Stimulated activated CD4-positive, alpha-beta T cell treated with anti-CD3 and anti-CD28 coated beads, Interleukin-1b, Interleukin-23, amount 100 ng/mL, for 4 hours (primary cell): ENCODE data around the gene ECEL1.
"Not testable (repeated sequence)": the region's sequence is repeated elsewhere in the genome, so short reads cannot be mapped to it uniquely, and the experiment has no call there.

Source experiments
- DNase-seq, 2 donors: peaks; one replicate each; pipeline ENCODE4 v3.0.0-alpha.2; 2020; ENCODE audit warnings: low read depth in 2 of 2

Gene ECEL1, protein sequence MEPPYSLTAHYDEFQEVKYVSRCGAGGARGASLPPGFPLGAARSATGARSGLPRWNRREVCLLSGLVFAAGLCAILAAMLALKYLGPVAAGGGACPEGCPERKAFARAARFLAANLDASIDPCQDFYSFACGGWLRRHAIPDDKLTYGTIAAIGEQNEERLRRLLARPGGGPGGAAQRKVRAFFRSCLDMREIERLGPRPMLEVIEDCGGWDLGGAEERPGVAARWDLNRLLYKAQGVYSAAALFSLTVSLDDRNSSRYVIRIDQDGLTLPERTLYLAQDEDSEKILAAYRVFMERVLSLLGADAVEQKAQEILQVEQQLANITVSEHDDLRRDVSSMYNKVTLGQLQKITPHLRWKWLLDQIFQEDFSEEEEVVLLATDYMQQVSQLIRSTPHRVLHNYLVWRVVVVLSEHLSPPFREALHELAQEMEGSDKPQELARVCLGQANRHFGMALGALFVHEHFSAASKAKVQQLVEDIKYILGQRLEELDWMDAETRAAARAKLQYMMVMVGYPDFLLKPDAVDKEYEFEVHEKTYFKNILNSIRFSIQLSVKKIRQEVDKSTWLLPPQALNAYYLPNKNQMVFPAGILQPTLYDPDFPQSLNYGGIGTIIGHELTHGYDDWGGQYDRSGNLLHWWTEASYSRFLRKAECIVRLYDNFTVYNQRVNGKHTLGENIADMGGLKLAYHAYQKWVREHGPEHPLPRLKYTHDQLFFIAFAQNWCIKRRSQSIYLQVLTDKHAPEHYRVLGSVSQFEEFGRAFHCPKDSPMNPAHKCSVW

DNA sequence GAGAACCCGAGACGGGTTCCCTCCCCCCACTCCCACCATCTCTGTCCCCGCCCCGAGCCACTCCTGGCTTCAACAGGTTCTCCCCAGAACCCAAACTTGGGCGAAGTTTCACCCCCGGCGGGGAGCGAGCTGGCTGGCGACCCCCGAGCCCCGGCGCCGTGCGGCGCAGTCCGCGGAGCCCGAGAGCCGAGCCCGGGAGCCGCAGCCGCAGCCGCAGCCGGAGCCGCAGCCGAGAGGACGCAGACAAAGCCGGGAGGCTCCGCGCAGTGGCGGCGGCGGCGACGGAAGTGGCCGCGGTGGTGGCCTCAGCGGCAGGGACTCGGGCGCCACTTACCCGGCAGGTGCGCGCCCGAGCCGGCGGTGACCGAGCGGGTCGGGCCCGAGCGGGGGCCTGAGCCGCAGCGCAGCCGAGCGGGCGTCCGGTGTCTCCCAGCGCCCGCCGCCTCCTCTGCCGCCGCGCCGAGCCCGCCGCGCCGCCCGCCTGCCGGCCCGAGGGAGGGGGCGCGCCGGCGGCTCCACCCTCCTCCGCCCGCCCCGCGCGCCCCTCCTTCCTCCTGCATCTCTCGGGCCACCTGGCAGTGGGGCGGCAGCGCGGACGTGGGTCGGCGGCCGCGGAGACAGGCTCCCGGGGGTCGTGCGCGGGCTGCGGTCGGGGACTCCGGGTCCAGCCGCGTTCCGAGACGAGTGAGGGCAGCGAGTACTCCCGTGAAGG is at the start of gene ECEL1:
ECEL1 (minus strand) TSS at position 450 of the 712 bp plus-strand sequence. CDS start 1,181 bp downstream, outside the sequence.
- DNase-seq: no peak

DNA sequence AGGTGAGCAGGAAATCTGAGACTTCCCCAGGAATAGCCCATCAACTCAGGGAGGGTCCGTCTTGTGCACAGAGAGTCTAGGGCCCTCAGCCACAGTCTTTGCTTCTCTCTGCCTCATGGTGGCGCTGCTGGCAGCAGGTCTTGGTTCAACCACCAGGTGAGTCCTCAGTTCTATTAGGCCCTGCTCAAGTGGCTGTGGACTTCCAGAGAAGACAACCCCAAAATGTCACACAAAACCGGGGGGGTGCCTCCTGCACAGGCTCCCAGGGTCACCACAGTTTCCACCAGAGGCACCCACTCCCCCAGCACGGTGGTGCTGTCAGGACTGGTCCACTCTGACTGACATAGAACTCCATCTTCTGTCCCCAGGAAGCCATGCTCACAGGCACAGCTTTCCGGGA is 49.4 kb upstream of the ECEL1 start:
- no peak for DNase-seq

DNA sequence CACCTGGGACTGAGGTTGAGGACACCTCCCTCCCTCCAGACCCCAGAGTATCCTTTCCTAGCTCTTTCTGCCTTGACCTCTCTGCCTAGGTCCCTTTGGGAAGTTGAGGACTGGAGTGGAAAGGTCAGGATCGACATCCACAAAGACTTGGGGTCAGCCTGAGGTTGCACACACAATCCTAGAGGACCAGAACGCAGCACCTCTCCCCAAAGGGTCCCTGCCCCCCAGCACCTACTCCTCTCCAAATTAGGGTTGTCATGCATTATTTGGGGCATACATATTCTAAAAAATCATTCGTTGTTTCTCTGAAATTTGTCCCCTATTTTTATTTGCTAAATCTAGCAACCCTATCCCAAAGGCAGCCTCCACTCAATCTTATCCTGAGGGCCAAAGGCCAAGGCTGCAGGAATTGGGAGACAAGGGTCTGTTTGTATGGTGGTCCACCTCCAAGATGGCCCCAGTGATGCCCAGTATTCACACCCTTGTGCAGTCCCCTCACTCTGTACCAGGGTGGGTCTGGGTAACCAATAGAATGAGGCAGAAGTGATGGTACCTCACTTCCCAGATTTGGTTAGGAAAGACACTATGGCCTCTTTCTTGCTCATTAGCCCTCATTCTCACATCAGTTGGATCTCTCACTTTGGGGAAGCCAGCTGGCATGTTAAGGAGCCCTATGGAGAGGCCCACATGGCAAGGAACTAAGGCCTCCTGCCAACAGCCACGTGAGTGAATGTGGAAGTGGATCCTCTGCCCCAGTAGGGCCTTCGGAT is 48.3 kb upstream of the ECEL1 start:
- DNase-seq: no peak

DNA sequence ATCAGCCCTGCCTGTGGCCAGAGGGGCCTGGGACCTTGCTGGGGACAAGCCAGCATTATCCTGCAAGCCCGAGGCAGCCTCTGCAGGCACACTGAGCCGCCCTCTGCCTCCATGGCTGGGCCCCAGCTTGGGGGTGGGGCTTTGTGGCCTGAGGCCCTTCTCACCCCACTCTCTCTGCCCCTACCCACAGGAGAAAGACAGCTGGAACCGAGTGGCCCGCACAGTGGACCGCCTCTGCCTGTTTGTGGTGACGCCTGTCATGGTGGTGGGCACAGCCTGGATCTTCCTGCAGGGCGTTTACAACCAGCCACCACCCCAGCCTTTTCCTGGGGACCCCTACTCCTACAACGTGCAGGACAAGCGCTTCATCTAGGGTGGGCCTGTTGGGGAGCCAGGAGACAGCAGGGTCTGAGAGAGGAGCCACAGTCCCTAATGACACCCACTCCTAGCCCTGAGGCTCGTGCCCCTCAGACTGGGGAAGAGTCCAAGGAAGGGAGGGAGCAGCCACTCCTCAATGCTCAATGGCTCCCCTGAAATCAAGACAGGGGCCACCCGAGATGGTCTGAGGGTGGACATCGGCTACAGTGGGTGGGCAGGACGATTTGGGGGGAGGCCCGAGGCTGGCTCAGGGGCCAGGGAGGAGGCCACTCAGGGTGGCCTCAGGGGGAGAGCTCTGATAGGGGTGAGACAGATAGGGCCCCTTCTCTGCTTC is 47.5 kb upstream of the ECEL1 start:
- DNase-seq: no peak

DNA sequence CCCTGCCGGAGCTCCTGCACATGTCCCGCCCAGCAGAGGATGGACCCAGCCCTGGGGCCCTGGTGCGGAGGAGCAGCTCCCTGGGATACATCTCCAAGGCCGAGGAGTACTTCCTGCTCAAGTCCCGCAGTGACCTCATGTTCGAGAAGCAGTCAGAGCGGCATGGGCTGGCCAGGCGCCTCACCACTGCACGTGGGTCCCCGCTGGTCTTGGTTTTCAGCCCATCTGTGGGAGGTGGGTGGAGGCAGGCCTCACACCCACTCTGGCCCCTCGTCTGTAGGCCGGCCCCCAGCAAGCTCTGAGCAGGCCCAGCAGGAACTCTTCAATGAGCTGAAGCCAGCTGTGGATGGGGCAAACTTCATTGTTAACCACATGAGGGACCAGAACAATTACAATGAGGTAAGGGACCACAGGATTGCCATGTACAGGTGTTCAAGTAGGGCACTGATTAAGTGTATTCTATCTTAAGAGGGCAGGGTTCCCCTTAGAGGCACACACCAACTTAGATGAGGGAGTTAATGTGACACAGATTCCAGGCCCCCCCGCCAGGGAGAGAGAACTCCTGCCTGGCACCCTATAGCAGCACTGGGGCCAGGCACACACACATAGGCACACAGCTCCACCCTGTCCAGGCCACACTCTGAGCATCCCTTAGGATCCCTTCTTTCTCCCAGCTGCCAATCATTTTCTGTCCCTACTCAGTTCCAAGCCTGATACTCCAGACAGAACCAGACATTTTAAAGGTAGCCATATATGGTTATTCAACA is 46.5 kb upstream of the ECEL1 start:
- no peak for DNase-seq

DNA sequence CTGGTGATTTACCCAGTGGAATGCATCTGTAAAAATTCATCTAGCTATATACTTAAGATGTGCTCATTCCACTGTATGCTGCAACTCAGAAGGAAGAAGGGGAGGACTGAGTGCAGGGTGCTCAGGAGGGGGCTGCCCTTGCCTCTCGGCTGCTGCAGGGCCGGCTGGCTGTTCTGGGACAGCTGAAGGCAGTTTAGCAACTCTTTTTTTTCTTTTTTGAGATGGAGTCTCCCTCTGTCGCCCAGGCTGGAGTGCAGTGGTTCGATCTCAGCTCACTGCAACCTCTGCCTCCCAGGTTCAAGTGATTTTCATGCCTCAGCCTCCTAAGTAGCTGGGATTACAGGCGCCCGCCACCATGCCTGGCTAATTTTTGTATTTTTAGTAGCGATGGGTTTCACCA is 45.2 kb upstream of the ECEL1 start:
- DNase-seq: not testable (repeated sequence)

DNA sequence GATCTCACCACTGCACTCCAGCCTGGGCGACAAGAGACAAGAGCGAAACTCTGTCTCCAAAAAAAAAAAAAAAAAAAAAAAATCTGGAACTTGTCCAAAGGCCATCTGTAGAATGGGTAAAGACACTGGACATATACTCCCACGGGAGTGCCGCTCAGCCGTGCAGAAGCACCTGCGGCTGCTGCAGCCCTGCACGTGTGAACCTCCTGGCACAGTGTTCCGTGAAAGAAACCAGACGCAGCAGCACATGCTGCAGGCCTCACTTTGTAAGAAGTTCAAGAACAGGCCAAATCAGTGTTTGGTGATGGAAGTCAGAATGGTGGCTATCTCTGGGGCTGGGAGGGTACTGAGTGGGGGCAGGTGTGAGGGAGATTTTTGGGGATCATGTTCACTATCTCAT is 44.8 kb upstream of the ECEL1 start:
- DNase-seq: no peak

DNA sequence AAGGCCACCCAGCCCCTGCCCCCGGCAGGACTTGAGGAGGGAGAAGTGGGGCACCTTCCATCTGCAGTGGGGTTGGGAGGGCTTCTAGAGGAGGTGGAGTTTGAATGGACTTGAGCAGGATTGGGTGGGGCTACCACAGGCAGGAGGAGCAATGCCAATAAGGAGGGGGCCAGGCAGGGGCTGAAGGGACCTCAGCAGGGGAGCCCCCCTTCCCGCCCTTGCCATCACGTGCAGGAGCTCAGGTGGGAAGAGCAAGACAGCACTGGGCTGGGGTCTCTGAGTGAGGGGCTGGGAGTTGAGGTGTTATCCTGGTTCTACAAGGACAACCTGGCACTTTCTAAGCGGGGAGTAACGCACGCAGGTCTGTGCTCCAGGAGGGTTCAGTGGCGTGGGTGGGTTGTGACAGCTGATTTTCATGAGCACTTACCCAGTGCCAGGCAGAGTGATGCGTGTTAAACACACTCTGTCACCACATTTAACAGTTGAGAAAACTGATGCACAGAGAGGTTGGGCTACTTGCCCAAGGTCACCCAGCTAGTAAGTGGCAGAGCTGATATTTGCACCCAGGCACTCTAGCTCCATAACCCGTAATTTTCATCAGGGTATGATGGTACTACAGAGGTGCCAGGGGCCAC is 43.1 kb upstream of the ECEL1 start:
- no peak for DNase-seq

DNA sequence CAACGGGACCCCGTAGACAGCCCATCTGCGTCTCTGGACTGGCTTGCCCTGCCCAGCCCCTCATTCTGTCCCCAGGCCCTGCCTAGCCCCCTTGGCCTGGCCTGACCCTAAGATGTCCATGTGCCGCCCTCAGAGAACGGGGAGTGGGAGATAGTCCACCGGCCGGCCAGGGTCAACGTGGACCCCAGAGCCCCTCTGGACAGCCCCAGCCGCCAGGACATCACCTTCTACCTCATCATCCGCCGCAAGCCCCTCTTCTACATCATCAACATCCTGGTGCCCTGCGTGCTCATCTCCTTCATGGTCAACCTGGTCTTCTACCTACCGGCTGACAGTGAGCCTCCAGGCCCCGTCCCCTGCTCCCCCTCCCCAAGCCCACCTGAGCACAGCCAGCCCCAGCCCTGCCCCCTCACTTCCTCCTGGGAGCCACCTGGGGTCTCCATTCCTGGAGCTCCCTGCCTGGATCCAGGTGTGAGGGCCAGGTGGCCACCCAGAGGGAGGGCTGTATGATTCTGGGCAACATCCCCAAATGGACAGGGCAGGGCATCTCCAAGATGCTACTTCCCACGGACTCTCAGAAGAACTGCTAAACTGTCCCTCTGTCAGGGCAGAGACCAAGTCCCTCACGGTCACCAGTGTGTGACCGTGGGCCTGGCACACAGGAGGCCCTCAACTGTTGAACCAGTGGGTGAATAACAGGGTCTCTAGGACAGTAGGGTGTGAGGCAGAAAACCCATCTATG is 42.3 kb upstream of the ECEL1 start:
- DNase-seq: no peak

DNA sequence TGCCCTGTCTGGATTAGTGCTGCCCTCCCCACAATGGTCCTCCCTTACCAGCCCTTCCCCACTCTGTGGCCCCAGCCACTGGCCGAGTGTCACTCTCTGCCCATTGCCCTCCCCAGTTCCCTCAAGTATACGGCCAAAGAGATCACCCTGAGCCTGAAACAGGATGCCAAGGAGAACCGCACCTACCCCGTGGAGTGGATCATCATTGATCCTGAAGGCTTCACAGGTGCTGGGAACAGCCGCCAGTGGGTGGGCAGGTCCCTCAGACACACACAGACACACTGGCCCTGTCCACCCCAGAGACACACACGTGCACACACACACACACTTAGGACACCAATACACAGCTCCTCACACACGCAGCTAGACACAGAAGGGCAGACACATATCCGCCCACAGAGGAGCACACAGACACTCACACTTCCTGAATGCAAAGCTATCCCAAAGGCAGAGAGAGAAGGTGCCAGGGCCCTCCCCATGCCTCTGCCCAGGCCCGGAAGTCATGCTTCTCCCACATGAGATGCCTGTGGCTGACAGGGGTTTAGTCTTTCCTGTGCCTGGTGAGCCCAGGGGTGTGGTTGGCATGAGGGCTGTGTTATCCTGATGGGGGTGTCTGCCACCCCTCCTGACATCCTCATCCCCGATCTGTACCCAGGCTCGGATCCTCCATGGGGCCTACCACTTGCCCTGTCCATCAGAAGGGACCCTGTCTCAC is 41.3 kb upstream of the ECEL1 start:
- DNase-seq: no peak

DNA sequence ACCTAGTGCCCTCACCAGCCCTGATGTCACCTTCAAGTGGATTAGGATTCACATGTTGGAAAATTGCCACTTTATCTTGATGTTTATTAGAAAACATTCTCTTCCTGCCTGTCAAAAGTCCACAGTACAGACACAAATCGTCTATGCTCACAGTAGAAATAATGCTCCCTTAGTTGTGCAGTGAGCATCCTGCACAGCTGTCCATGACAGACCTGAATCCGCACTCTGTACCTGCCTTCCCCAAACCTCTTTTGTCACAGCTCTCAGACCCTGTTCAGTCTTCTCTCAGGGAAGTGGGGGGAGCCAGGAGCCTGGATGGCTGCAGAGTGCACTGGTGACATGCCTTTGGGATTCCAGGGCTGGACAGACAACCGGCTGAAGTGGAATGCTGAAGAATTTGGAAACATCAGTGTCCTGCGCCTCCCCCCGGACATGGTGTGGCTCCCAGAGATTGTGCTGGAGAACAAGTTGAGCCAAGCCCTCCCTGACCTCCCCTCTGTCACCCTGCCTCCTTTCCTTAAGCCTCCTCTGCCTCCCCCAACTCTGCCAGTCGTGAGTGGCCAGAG is 40.4 kb upstream of the ECEL1 start:
- DNase-seq: no peak

DNA sequence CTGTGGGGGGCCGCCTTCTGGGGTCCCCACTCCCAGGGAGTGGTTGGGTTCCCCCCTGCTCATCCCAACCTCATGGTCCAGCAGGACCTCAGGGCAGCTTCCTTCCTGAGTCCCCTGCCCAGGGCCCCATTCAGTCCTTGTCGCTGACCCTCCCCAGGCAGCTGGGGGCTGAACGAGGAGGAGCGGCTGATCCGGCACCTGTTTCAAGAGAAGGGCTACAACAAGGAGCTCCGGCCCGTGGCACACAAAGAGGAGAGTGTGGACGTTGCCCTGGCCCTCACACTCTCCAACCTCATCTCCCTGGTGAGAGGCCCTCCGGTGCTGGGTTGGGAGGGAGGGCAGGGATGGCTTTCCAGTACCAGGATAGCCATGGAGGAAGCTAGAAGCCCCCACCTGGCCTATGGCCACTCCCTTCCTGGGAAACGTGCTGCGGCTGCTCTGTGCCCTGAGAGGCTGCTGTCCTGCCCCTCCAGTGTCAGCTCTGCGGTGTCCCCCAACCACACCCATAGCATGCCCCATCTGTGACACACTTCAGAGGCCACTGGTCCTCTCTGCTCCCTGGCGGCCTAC is 38.8 kb upstream of the ECEL1 start:
- no peak for DNase-seq

DNA sequence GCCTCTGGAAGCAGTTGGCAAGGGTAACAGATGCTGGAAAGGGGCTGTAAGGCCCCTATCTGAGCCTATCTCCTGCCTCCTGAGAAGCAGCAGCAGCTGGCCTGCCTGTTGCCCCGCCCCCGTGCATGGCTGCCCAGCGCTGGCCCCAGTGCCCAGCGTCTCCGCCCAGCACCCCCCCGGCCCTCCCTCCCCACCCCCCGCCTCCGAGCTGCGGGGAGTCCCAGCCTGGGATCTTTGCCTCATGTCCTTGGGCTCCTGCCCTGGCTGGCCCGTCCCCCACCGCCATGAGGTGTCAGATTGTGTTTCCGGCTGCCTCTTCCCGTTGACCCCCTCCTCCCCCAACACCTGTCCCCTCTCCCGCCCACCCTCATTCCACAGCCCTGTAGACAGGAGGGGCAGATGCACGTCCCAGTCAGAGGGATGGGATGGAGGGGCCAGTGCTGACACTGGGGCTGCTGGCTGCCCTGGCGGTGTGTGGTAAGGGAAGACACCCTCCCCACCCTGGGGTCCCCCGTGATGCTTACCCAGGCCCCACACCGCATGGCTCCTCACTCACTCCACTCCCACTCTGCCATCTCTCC is 38.2 kb upstream of the ECEL1 start, which contains the start of gene CHRND:
CHRND (plus strand) TSS at position 370 of the 581 bp plus-strand sequence; CDS start at position 426, 56 bp downstream.
- DNase-seq: no peak

DNA sequence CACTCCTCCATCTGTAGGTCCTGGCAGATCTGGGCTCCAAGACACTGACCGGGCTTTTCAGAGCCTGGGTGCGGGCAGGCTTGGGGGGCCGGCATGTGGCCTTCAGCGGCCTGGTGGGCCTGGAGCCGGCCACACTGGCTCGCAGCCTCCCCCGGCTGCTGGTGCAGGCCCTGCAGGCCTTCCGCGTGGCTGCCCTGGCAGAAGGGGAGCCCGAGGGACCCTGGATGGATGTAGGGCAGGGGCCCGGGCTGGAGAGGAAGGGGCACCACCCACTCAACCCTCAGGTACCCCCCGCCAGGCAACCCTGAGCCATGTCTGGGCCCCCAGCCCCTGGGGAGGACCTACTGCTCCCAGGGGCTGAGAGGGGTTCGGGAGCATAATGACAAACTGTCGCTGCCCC is 37.6 kb upstream of the ECEL1 start:
- no peak for DNase-seq

DNA sequence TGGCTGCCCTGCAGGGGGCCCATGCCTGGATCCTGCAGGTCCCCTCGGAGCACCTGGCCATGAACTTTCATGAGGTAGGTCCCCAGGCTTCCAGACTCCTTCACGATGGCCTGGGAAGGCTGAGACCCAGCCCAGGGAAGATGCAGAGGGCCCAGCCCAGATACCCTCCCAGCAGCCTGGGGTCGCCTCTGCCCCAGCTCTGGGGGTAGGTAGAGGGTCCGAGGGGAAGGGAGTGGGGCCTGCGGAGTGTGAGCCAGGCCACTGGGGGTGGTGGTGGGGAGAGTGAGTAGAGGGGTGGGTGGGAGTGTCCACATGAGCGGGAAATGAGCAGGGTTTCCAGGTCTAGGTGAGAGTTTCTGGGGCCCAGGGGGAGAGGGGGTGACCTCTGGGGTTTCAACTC is 37.1 kb upstream of the ECEL1 start:
- DNase-seq: no peak

DNA sequence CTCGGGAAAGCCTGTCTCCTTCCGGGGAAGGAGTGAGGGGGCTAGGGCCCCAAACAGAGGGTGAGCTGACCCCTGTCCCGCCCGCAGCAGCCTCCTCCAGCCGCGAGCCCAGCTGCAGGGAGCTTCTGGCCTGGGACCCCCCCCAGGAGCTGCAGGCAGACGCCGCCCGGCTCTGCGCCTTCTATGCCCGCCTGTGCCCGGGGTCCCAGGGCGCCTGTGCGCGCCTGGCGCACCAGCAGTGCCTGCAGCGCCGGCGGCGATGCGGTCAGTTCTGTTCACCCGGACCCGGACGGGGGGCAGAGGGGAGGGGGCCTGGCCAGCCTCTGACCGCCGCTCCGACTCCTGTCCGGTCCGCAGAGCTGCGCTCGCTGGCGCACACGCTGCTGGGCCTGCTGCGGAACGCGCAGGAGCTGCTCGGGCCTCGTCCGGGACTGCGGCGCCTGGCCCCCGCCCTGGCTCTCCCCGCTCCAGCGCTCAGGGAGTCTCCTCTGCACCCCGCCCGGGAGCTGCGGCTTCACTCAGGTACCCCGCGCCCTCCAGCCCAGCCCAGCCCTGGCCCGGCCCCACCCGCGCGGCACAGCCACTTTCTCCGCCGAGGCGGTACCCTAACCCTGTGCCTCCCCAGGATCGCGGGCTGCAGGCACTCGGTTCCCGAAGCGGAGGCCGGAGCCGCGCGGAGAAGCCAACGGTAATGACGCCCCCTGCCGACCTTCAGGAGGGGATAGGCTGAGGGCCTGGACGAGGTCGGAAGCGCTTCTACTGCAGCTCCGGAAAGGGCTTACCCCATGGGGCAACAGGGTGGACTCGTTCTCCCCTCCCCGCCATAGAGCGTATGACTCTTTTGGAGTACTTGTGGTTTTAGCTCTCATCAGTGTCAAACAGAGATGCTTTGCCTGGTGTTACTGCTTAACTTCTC is 36.3 kb upstream of the ECEL1 start:
- DNase-seq: peak in 1 of 2 donors; percentile 23
